Ishikawa (cell line): ENCODE measurements around the gene NT5M.

Experiments
- CEBPB ChIP-seq: IDR thresholded peaks from 2 replicates; pipeline ENCODE4 v1.6.1; 2012
- CREB1 ChIP-seq: IDR thresholded peaks from 2 replicates; pipeline ENCODE4 v1.6.1; 2012; ENCODE audit warnings: low read depth
- EGR1 ChIP-seq: IDR thresholded peaks from 2 replicates; pipeline ENCODE4 v1.6.1; 2012
- EP300 ChIP-seq: IDR thresholded peaks from 2 replicates; pipeline ENCODE4 v1.6.1; 2012; ENCODE audit warnings: borderline replicate concordance
- FOXM1 ChIP-seq: IDR thresholded peaks from 2 replicates; pipeline ENCODE4 v1.6.1; 2012; ENCODE audit warnings: low read depth, borderline replicate concordance
- NFIC ChIP-seq: IDR thresholded peaks from 2 replicates; pipeline ENCODE4 v1.6.1; 2012
- RAD21 ChIP-seq: IDR thresholded peaks from 2 replicates; pipeline ENCODE4 v1.6.1; 2012; ENCODE audit warnings: low read depth
- TAF1 ChIP-seq: IDR thresholded peaks from 2 replicates; pipeline ENCODE4 v1.6.1; 2012; ENCODE audit warnings: low read depth, mild to moderate bottlenecking
- TCF12 ChIP-seq: IDR thresholded peaks from 2 replicates; pipeline ENCODE4 v1.6.1; 2012; ENCODE audit warnings: low read depth
- TEAD4 ChIP-seq: IDR thresholded peaks from 2 replicates; pipeline ENCODE4 v1.6.1; 2012
- ZBTB7A ChIP-seq: IDR thresholded peaks from 2 replicates; pipeline ENCODE4 v1.6.1; 2012; ENCODE audit warnings: low read depth
- TF ChIP-seq, protein P1 (sequence below): IDR thresholded peaks from 2 replicates; pipeline ENCODE4 v1.6.1; 2012
- TF ChIP-seq, protein P2 (sequence below): IDR thresholded peaks from 2 replicates; pipeline ENCODE4 v1.6.1; 2012; ENCODE audit warnings: low read depth, mild to moderate bottlenecking
- TF ChIP-seq, protein P3 (sequence below): IDR thresholded peaks from 2 replicates; pipeline ENCODE4 v1.6.1; 2012

DNA sequence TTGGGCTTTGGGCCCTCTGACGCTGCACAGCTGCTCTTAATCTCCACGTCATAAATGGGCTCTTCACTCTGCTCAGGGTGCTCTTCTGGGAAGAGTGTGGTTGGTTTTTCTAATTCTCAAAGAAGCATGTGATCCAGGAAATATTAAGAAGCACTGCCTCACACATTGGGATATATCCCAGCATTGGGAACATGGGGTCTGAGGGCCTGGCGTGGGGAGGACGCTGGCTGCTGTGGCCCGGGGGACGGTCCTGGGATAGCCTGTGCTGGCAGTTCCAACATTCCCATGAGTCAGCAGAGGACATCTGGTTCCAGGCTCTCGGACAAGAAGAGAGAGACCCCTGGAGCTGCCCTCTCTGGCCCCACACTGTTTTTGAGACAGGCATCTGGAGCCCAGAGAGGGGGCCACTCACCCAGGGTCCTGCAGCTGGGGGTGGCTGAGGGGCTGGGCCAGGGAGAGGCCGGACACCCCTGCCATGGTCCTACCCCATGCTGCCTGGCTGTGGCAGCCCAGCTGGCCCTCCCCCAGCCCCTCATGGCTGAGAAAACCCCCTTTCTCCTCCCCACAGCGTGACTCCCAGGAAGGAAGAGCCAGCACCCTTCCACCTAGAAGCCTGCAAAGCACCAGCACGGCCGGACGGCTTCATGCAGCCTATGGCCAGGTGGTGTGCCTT is 58.8 kb downstream of the NT5M start:
- TF ChIP-seq EP300 (no peak), NFIC (no peak), FOXM1 (no peak), CREB1 (no peak), EGR1 (no peak), TAF1 (no peak), TEAD4 (no peak), CEBPB (no peak), TCF12 (no peak), RAD21 (no peak), ZBTB7A (no peak)
- TF ChIP-seq, protein P1, sequence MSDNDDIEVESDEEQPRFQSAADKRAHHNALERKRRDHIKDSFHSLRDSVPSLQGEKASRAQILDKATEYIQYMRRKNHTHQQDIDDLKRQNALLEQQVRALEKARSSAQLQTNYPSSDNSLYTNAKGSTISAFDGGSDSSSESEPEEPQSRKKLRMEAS: no peak
- TF ChIP-seq, protein P2, sequence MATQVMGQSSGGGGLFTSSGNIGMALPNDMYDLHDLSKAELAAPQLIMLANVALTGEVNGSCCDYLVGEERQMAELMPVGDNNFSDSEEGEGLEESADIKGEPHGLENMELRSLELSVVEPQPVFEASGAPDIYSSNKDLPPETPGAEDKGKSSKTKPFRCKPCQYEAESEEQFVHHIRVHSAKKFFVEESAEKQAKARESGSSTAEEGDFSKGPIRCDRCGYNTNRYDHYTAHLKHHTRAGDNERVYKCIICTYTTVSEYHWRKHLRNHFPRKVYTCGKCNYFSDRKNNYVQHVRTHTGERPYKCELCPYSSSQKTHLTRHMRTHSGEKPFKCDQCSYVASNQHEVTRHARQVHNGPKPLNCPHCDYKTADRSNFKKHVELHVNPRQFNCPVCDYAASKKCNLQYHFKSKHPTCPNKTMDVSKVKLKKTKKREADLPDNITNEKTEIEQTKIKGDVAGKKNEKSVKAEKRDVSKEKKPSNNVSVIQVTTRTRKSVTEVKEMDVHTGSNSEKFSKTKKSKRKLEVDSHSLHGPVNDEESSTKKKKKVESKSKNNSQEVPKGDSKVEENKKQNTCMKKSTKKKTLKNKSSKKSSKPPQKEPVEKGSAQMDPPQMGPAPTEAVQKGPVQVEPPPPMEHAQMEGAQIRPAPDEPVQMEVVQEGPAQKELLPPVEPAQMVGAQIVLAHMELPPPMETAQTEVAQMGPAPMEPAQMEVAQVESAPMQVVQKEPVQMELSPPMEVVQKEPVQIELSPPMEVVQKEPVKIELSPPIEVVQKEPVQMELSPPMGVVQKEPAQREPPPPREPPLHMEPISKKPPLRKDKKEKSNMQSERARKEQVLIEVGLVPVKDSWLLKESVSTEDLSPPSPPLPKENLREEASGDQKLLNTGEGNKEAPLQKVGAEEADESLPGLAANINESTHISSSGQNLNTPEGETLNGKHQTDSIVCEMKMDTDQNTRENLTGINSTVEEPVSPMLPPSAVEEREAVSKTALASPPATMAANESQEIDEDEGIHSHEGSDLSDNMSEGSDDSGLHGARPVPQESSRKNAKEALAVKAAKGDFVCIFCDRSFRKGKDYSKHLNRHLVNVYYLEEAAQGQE: no peak
- TF ChIP-seq, protein P3, sequence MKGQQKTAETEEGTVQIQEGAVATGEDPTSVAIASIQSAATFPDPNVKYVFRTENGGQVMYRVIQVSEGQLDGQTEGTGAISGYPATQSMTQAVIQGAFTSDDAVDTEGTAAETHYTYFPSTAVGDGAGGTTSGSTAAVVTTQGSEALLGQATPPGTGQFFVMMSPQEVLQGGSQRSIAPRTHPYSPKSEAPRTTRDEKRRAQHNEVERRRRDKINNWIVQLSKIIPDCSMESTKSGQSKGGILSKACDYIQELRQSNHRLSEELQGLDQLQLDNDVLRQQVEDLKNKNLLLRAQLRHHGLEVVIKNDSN: no peak
